ENCODE data around the gene PIGR. TPM values are rescaled to one million over a fixed set of nuclear protein-coding genes. Genes with fewer than 3 reads are reported as not detected.

The PIGR gene
- total RNA-seq, 1 donor from 2014 or later: not detected

- TF ChIP-seq CTCF (IDR thresholded peaks at IDR 0.05; ENCODE audit: unreplicated experiment): no peak
- Mint-ChIP-seq H3K27me3 (ENCODE audit: unreplicated experiment) (peaks cover 8% of the 10 kb centered on the region), H3K9me3 (ENCODE audit: unreplicated experiment) (no peaks in the 10 kb centered on the region), H3K4me3 (ENCODE audit: unreplicated experiment) (no peak overlapping the region), H3K36me3 (ENCODE audit: low read depth, unreplicated experiment) (no peaks in the 10 kb centered on the region), H3K27ac (ENCODE audit: unreplicated experiment) (no peak overlapping the region), H3K4me1 (ENCODE audit: unreplicated experiment) (peaks cover 2% of the 10 kb centered on the region)
- no peak for DNase-seq (ENCODE audit: low spot score)
Observed at GRCh38 chr1:206962272-206962671, 16.0 kb upstream of the PIGR start.

GRCh38 chr1:206961668-206962067 lies 15.4 kb upstream of the PIGR start:
- no peak for DNase-seq (ENCODE audit: low spot score)
- TF ChIP-seq CTCF (IDR thresholded peaks at IDR 0.05; ENCODE audit: unreplicated experiment): no peak
- Mint-ChIP-seq H3K27me3 (ENCODE audit: unreplicated experiment) (peaks cover 9% of the 10 kb centered on the region), H3K4me1 (ENCODE audit: unreplicated experiment) (no peaks in the 10 kb centered on the region), H3K36me3 (ENCODE audit: low read depth, unreplicated experiment) (no peaks in the 10 kb centered on the region), H3K4me3 (ENCODE audit: unreplicated experiment) (no peak overlapping the region), H3K9me3 (ENCODE audit: unreplicated experiment) (no peaks in the 10 kb centered on the region), H3K27ac (ENCODE audit: unreplicated experiment) (no peak overlapping the region)

- H3K27ac Mint-ChIP-seq (ENCODE audit: unreplicated experiment): no peak overlapping the region
- H3K4me3 Mint-ChIP-seq (ENCODE audit: unreplicated experiment): no peak overlapping the region
- TF ChIP-seq CTCF (IDR thresholded peaks at IDR 0.05; ENCODE audit: unreplicated experiment): no peak
- no peaks in the 10 kb centered on the region for H3K9me3 Mint-ChIP-seq (ENCODE audit: unreplicated experiment)
- no peaks in the 10 kb centered on the region for H3K4me1 Mint-ChIP-seq (ENCODE audit: unreplicated experiment)
- H3K27me3 Mint-ChIP-seq (ENCODE audit: unreplicated experiment): peaks cover 6% of the 10 kb centered on the region
- H3K36me3 Mint-ChIP-seq (ENCODE audit: low read depth, unreplicated experiment): no peaks in the 10 kb centered on the region
- DNase-seq (ENCODE audit: low spot score): no peak
Observed at GRCh38 chr1:206960676-206961386, 14.6 kb upstream of the PIGR start.

- no peak for DNase-seq (ENCODE audit: low spot score)
- H3K36me3 Mint-ChIP-seq (ENCODE audit: low read depth, unreplicated experiment): no peaks in the 10 kb centered on the region
- H3K4me3 Mint-ChIP-seq (ENCODE audit: unreplicated experiment): no peak overlapping the region
- H3K9me3 Mint-ChIP-seq (ENCODE audit: unreplicated experiment): no peaks in the 10 kb centered on the region
- H3K27me3 Mint-ChIP-seq (ENCODE audit: unreplicated experiment): peaks cover 9% of the 10 kb centered on the region
- no peak overlapping the region for H3K27ac Mint-ChIP-seq (ENCODE audit: unreplicated experiment)
- H3K4me1 Mint-ChIP-seq (ENCODE audit: unreplicated experiment): no peaks in the 10 kb centered on the region
- TF ChIP-seq CTCF (IDR thresholded peaks at IDR 0.05; ENCODE audit: unreplicated experiment): no peak
Observed at GRCh38 chr1:206958144-206958543, 11.9 kb upstream of the PIGR start.

GRCh38 chr1:206957639-206958038 lies 11.4 kb upstream of the PIGR start:
- no peak for DNase-seq (ENCODE audit: low spot score)
- H3K4me1 Mint-ChIP-seq (ENCODE audit: unreplicated experiment): no peaks in the 10 kb centered on the region
- H3K36me3 Mint-ChIP-seq (ENCODE audit: low read depth, unreplicated experiment): no peaks in the 10 kb centered on the region
- no peak for TF ChIP-seq CTCF (IDR thresholded peaks at IDR 0.05; ENCODE audit: unreplicated experiment)
- H3K9me3 Mint-ChIP-seq (ENCODE audit: unreplicated experiment): no peaks in the 10 kb centered on the region
- H3K27me3 Mint-ChIP-seq (ENCODE audit: unreplicated experiment): peaks cover 9% of the 10 kb centered on the region
- no peak overlapping the region for H3K27ac Mint-ChIP-seq (ENCODE audit: unreplicated experiment)
- H3K4me3 Mint-ChIP-seq (ENCODE audit: unreplicated experiment): no peak overlapping the region

Data from endothelial cell (in vitro differentiated cells).